GM12878 (cell line): ENCODE results near the gene DNASE2B. TPM values are rescaled to one million over a fixed set of nuclear protein-coding genes. Genes with fewer than 3 reads are reported as not detected.

Experiments
- ATAC-seq: fragments of 200-7000 bp; cut with Tn5 transposase; 3 replicates; pipeline ENCODE4 v1.9.1; 2020; ENCODE audit warnings: mild to moderate bottlenecking, moderate library complexity
- BruUV-seq: library from RNA; stranded (reverse); fragments of 400-500 nt; replicated peaks from 2 replicates; lab custom pipeline; 2021; lab: Mats Ljungman, UMichigan
- CTCF ChIA-PET: fragments of 300-600 bp; sonication (Branson Sonifier 250); formaldehyde crosslinking; extraction: SDS; loops from one replicate; lab custom pipeline; 2021; ENCODE audit warnings: inconsistent platforms; lab: Yijun Ruan, JAX
- POLR2A ChIA-PET: fragments of 350-600 bp; formaldehyde crosslinking; extraction: SDS; loops from one replicate; lab custom pipeline; 2021; ENCODE audit warnings: inconsistent platforms; lab: Charles Lee
- RAD21 ChIA-PET: fragments of 300-600 bp; sonication (Branson Sonifier 250); formaldehyde crosslinking; loops from one replicate; lab custom pipeline; 2023; ENCODE audit warnings: antibody characterized with exemption; ENCODE audit not compliant: unreplicated experiment; lab: Charles Lee
- SMC1A ChIA-PET: fragments of 300-600 bp; sonication (Branson Sonifier 250); formaldehyde crosslinking; loops from one replicate; lab custom pipeline; 2023; ENCODE audit not compliant: unreplicated experiment, uncharacterized antibody; lab: Charles Lee
- DNase-seq: peaks from one replicate; pipeline ENCODE4 v3.0.0-alpha.2; 2011; ENCODE audit warnings: low read depth, low spot score
- FAIRE-seq: peaks from 3 replicates; lab custom pipeline; 2011; peaks lifted over from hg19 to GRCh38; lab: Jason Lieb, UNC
- H2AFZ ChIP-seq: 2 replicates; pipeline ENCODE4 v1.6.0; 2011; ENCODE audit warnings: low read depth, low read length, control low read depth; ENCODE audit not compliant: control insufficient read depth
- H3K27ac ChIP-seq: 2 replicates; pipeline ENCODE4 v1.5.1; 2011; ENCODE audit warnings: control low read depth; ENCODE audit not compliant: control insufficient read depth, insufficient read depth
- H3K27me3 ChIP-seq, 2 experiments: replicated peaks in 1 of 2; 2 replicates each; pipeline versions ENCODE4 v1.6.0 to v1.6.1; 2011; ENCODE audit warnings: low read length in 1 of 2; ENCODE audit not compliant: control insufficient read depth in 2 of 2, insufficient read depth in 2 of 2
- H3K36me3 ChIP-seq, 2 experiments: 2 replicates each; pipeline ENCODE4 v1.5.1; 2011; ENCODE audit warnings: low read length in 1 of 2; ENCODE audit not compliant: control insufficient read depth in 2 of 2, insufficient read depth in 2 of 2
- H3K4me1 ChIP-seq: 2 replicates; pipeline ENCODE4 v1.6.1; 2011; ENCODE audit warnings: mild to moderate bottlenecking, low read length, moderate library complexity, mixed read lengths; ENCODE audit not compliant: control insufficient read depth, insufficient read depth
- H3K4me2 ChIP-seq: 2 replicates; pipeline ENCODE4 v1.6.0; 2011; ENCODE audit warnings: control low read depth; ENCODE audit not compliant: control insufficient read depth, insufficient read depth
- H3K4me3 ChIP-seq: fragments of 200-600 bp; sonication (generic); 2 replicates; pipeline ENCODE4 v1.5.1; 2016
- H3K79me2 ChIP-seq: 2 replicates; pipeline ENCODE4 v1.6.0; 2011; ENCODE audit warnings: low read length; ENCODE audit not compliant: control insufficient read depth, insufficient read depth
- H3K9ac ChIP-seq: 2 replicates; pipeline ENCODE4 v1.8.0; 2011; ENCODE audit warnings: low read length, control low read depth, mixed read lengths; ENCODE audit not compliant: control insufficient read depth, insufficient read depth
- H3K9me3 ChIP-seq: replicated peaks from 3 replicates; pipeline ENCODE4 v1.5.1; 2011; ENCODE audit warnings: mild to moderate bottlenecking, low read length; ENCODE audit not compliant: control insufficient read depth, insufficient read depth
- H4K20me1 ChIP-seq: 2 replicates; pipeline ENCODE4 v1.6.0; 2011; ENCODE audit not compliant: control insufficient read depth, insufficient read depth
- DPF2 ChIP-seq: fragments of 450-650 bp; IDR thresholded peaks from 2 replicates; pipeline ENCODE4 v1.6.1; 2017; ENCODE audit warnings: mild to moderate bottlenecking
- E2F4 ChIP-seq: IDR thresholded peaks from 2 replicates; pipeline ENCODE4 v1.6.1; 2012; ENCODE audit warnings: low read depth, low read length, improper control_type of control experiment
- FOS ChIP-seq: IDR thresholded peaks from 3 replicates; pipeline ENCODE4 v1.6.1; 2011; ENCODE audit warnings: borderline replicate concordance; ENCODE audit not compliant: insufficient read length; ENCODE audit errors: extremely low read depth
- HSF1 ChIP-seq: fragments of 150-350 bp; IDR thresholded peaks from 2 replicates; pipeline ENCODE4 v1.6.1; 2014; ENCODE audit warnings: mild to moderate bottlenecking, low read depth, low read length
- MTA2 ChIP-seq: fragments of 450-650 bp; IDR thresholded peaks from 2 replicates; pipeline ENCODE4 v1.6.1; 2016; ENCODE audit warnings: low read depth, mild to moderate bottlenecking, moderate library complexity
- RAD51 ChIP-seq: fragments of 450-650 bp; IDR thresholded peaks from 2 replicates; pipeline ENCODE4 v1.6.1; 2016; ENCODE audit warnings: moderate library complexity, mild to moderate bottlenecking, inconsistent platforms
- RBBP5 ChIP-seq: fragments of 200-600 bp; sonication (generic); conservative IDR thresholded peaks from 2 replicates; pipeline ENCODE4 v1.6.1; 2016
- RELB ChIP-seq: fragments of 450-650 bp; IDR thresholded peaks from 2 replicates; pipeline ENCODE4 v1.6.1; 2017; ENCODE audit warnings: low read depth, mild to moderate bottlenecking, moderate library complexity
- SUZ12 ChIP-seq: fragments of 200-600 bp; sonication (generic); IDR thresholded peaks from one replicate; pipeline ENCODE4 v1.6.1; 2018; ENCODE audit warnings: antibody characterized with exemption, mild to moderate bottlenecking; ENCODE audit not compliant: unreplicated experiment
- TAF1 ChIP-seq: IDR thresholded peaks from 2 replicates; pipeline ENCODE4 v1.6.1; 2011; ENCODE audit warnings: mild to moderate bottlenecking, low read depth, low read length, borderline replicate concordance
- USF1 ChIP-seq: IDR thresholded peaks from 2 replicates; pipeline ENCODE4 v1.6.1; 2011; ENCODE audit warnings: borderline replicate concordance, low read depth, mild to moderate bottlenecking, moderate library complexity, mixed read lengths, low read length; ENCODE audit not compliant: insufficient read depth; ENCODE audit errors: extremely low read length
- YBX1 ChIP-seq: fragments of 450-650 bp; IDR thresholded peaks from 2 replicates; pipeline ENCODE4 v1.6.1; 2016; ENCODE audit warnings: antibody characterized with exemption
- ZBTB40 ChIP-seq: fragments of 450-650 bp; IDR thresholded peaks from 2 replicates; pipeline ENCODE4 v1.6.1; 2016; ENCODE audit warnings: mild to moderate bottlenecking, moderate library complexity, borderline replicate concordance
- WGBS: methylation state at CpG from one replicate; pipeline ENCODE4 v1.1.6; 2016; ENCODE audit warnings: low lambda C conversion rate; ENCODE audit not compliant: insufficient replicate concordance, insufficient coverage; ENCODE audit errors: missing lambda C conversion rate; 5-methylcytosine and 5-hydroxymethylcytosine counted together
- in situ Hi-C: fragments of 300-500 bp; cut with MboI; formaldehyde crosslinking; loops from 9 replicates; pipeline ENCODE4 v1.14.3; 2018; ENCODE audit warnings: mixed read lengths
- intact Hi-C: fragments of 100-400 bp; cut with micrococcal nuclease; formaldehyde crosslinking; loops from one replicate; pipeline ENCODE4 v1.14.2; 2022; ENCODE audit not compliant: unreplicated experiment
- polyA plus RNA-seq, 11 experiments: library from polyadenylated mRNA; depleted of rRNA in 4 of 11; unstranded in 6 of 11; stranded (reverse) in 5 of 11; fragments of >200 nt; fragmentation: Nextera tagmentation in 4 of 11; fragmentation: Illumina TruSeq in 1 of 11; extraction: Ambion mirVana in 4 of 11; extraction: Trizol in 1 of 11; gene quantifications; 1 replicate in 1 of 11; 2 replicates in 10 of 11; pipeline versions ENCODE4 v1.2.1 to v1.2.3, GENCODE V29; 2011 to 2016; ENCODE audit warnings: inconsistent platforms in 2 of 11, missing spikeins in 2 of 11, low read depth in 1 of 11
- total RNA-seq, 4 experiments: library from RNA; depleted of rRNA in 3 of 4; stranded (reverse); fragments of >200 nt in 3 of 4; fragmentation: Illumina TruSeq in 1 of 4; extraction: Trizol in 1 of 4; gene quantifications; 2 replicates each; pipeline versions ENCODE4 v1.2.1 to v1.2.3, GENCODE V29; 2013 to 2021

DNASE2B gene
- total and polyA plus RNA-seq, 10 of the 15 experiments (the other 5 are each of a cell fraction or from before 2014, with no cell fraction given), result not detected

- no peak for DNase-seq
- 55% methylated on average over 7 of the region's 7 CpGs for WGBS
- no peak overlapping the region for H2AFZ ChIP-seq
- H3K4me2 ChIP-seq, result no peak overlapping the region
- in situ Hi-C loops, result no loop called here
- no peaks in the 10 kb centered on the region for H3K4me1 ChIP-seq
- ChIA-PET RAD21 (no interaction called here), CTCF (interaction anchor here (0.7 to 1.0 kb wide), 2 partner anchors 44 to 406 kb away, joined by 3 read pairs; no protein-coding TSS in a partner anchor), POLR2A (no interaction called here), SMC1A (interaction anchor here (0.8 to 0.9 kb wide), 2 partner anchors 15 to 105 kb away, joined by 3 read pairs; no protein-coding TSS in a partner anchor)
- H3K27me3 ChIP-seq, result no peaks in the 10 kb centered on the region
- H3K27ac ChIP-seq, result no peak overlapping the region
- ATAC-seq, result no peak
- H3K9ac ChIP-seq, result no peak overlapping the region
- no peaks in the 10 kb centered on the region for H3K36me3 ChIP-seq
- intact Hi-C loops, result no loop called here
- H3K4me3 ChIP-seq, result no peak overlapping the region
- no peaks in the 10 kb centered on the region for H4K20me1 ChIP-seq
- no peaks in the 10 kb centered on the region for H3K9me3 ChIP-seq
- no peak for FAIRE-seq
- no peaks in the 10 kb centered on the region for H3K79me2 ChIP-seq
- BruUV-seq, result no TSS peak
- no peak for TF ChIP-seq FOS
- no peak for TF ChIP-seq SUZ12
- no peak for TF ChIP-seq ZBTB40
- TF ChIP-seq TAF1, result no peak
- TF ChIP-seq E2F4, result no peak
- TF ChIP-seq RELB, result no peak
- TF ChIP-seq MTA2, result no peak
- no peak for TF ChIP-seq USF1
- no peak for TF ChIP-seq YBX1
- TF ChIP-seq RAD51, result no peak
- no peak for TF ChIP-seq HSF1
- TF ChIP-seq RBBP5, result no peak
- no peak for TF ChIP-seq DPF2
Measured at GRCh38 chr1:84376000-84376910, 22.0 kb upstream of the DNASE2B start.
